Activated naive CD8-positive, alpha-beta T cell treated with anti-CD3 and anti-CD28 coated beads for 36 hours (primary cell): ENCODE measurements around the gene KDSR. TPM values are rescaled to one million over a fixed set of nuclear protein-coding genes. Genes with fewer than 3 reads are reported as not detected.

Source experiments
- DNase-seq: peaks from one replicate; pipeline ENCODE4 v3.0.0; 2021
- H3K27ac Mint-ChIP-seq: one replicate; pipeline ENCODE4 v1.8.0; 2022; ENCODE audit warnings: mild to moderate bottlenecking, moderate library complexity, mixed read lengths
- H3K27me3 Mint-ChIP-seq: one replicate; pipeline ENCODE4 v1.8.0; 2022; ENCODE audit warnings: mild to moderate bottlenecking, mixed read lengths
- H3K36me3 Mint-ChIP-seq: one replicate; pipeline ENCODE4 v1.8.0; 2021; ENCODE audit warnings: mild to moderate bottlenecking, mixed read lengths
- H3K4me1 Mint-ChIP-seq: one replicate; pipeline ENCODE4 v1.8.0; 2021; ENCODE audit warnings: mixed read lengths
- H3K4me3 Mint-ChIP-seq: one replicate; pipeline ENCODE4 v1.8.0; 2022; ENCODE audit warnings: mild to moderate bottlenecking, moderate library complexity, mixed read lengths
- H3K9me3 Mint-ChIP-seq: one replicate; pipeline ENCODE4 v1.8.0; 2022; ENCODE audit warnings: mixed read lengths
- total RNA-seq, 2 experiments: library from RNA; stranded (reverse); gene quantifications; one replicate each; pipeline ENCODE4 v1.2.3, GENCODE V29; 2021

The KDSR gene
- total RNA-seq, 2 experiments from 2014 or later, result 50.5 to 55.8 TPM

DNA sequence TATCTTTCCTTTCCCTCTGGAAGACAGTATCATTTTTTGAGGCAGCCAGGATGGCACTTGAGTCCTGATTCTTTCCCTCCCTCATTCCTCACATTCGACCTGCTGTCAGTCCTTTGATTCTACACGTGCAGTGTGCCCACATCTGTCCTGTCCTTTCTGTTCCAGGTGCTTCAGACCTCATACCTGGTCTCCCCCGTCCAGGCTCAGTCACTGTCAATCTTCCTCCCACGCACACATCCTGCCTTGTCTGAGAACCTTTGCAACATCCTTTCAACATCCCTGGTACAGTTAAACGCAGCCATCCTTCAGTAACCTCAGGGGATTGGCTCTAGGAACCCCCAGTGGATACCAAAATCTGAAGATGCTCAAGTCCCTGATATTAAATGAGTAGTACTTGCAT is 57.6 kb downstream of the KDSR start:
- DNase-seq, result peak; percentile 44
- H3K27ac Mint-ChIP-seq, result no peak overlapping the region

DNA sequence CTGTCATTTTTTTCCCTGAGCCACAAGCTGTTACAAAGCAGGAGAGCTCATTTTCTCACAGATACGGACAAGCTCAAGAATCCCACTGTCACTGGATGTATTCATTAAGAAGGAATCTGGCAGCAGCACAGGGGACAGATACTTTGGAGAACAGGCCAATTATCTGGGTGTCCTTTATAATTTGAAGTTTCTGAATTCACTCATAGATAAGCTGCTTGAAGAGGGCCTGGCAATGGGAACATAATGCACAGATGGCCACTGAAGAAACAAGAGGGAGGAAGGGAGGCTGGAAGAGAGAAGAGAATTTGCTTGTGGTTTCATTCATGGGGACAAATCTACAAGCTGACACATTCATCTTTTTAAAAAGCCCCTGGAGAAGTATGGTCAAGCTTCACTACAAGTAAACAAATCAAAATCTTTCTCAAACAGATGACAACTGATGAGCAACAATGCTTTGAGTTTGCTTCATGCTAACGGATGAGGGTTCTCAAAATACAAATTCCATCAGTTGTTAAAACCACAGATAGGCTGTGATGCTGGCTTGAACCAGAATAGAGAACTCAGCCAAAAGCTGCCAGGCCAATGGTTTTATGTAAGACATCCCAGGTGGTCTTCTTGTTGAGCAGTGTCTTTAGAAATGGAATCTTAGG is 59.3 kb downstream of the KDSR start:
- peaks cover 79% of the 10 kb centered on the region for H3K4me1 Mint-ChIP-seq
- H3K27me3 Mint-ChIP-seq, result no peaks in the 10 kb centered on the region
- no peaks in the 10 kb centered on the region for H3K9me3 Mint-ChIP-seq
- H3K36me3 Mint-ChIP-seq, result peaks cover 63% of the 10 kb centered on the region
- H3K27ac Mint-ChIP-seq, result no peak overlapping the region
- H3K4me3 Mint-ChIP-seq, result no peak overlapping the region
- no peak for DNase-seq

More for the DNA sequence above, 57.6 kb downstream of the KDSR start:
- Mint-ChIP-seq H3K9me3 (no peaks in the 10 kb centered on the region), H3K4me3 (no peak overlapping the region), H3K27me3 (no peaks in the 10 kb centered on the region), H3K4me1 (peaks cover 79% of the 10 kb centered on the region), H3K36me3 (peaks cover 68% of the 10 kb centered on the region)

DNA sequence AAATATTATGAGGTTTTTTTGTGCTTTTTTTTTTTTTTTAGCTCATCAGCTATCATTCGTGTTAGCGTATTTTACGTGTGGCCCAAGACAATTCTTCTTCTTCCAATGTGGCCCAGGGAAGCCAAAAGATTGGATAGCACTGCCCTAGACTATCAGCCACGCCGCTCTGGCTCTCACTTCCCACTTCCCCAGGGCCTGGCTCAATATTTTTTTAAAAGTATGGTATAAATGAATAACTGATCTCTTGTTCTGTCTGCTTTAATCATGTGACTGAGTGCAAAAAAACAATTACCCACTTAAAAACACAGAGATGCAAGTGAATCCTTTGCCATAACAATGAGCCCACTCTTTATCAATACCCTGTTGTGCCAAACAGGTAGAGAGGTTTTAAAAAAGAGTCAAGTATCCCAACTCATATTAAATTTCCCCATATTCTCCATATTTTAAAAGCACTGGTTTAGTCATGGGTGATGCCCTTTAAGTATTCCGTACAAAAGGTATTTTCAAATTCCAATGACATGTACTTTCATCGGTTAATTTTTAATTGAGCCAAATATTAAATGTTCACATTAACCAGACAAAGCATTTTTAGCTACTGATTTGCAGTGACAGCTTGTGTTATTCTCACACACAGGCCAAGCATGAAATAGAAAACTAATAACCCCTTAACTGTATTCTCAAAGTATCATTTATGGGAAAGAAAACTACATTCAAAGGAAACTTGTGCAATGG is 60.0 kb downstream of the KDSR start:
- Mint-ChIP-seq H3K4me1 (peaks cover 79% of the 10 kb centered on the region), H3K27me3 (no peaks in the 10 kb centered on the region), H3K27ac (no peak overlapping the region), H3K9me3 (no peaks in the 10 kb centered on the region), H3K36me3 (peaks cover 62% of the 10 kb centered on the region), H3K4me3 (no peak overlapping the region)
- DNase-seq, result no peak

DNA sequence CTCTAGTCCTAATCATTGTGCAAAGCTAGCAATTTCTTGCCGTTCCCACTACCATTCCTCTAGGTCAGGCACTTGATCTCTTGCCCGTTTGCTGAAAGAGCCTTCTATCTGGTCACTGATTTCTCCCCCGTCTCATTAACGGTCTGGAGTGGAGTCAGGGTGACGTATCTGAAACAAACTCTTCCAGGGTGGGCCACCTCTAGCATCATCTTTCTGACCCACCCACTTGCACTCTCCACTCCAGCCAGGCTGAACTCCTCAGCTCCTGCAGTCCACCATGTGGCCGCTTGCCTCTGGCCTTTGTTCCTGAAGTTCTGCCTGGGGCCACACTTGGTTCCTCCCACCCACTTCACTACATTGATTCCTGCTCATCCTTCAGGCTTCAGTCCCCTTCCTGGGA is 60.8 kb downstream of the KDSR start:
- H3K4me1 Mint-ChIP-seq, result peaks cover 79% of the 10 kb centered on the region
- H3K4me3 Mint-ChIP-seq, result no peak overlapping the region
- H3K9me3 Mint-ChIP-seq, result no peaks in the 10 kb centered on the region
- H3K36me3 Mint-ChIP-seq, result peaks cover 64% of the 10 kb centered on the region
- no peak for DNase-seq
- no peaks in the 10 kb centered on the region for H3K27me3 Mint-ChIP-seq
- H3K27ac Mint-ChIP-seq, result peak overlapping the region; percentile 5

DNA sequence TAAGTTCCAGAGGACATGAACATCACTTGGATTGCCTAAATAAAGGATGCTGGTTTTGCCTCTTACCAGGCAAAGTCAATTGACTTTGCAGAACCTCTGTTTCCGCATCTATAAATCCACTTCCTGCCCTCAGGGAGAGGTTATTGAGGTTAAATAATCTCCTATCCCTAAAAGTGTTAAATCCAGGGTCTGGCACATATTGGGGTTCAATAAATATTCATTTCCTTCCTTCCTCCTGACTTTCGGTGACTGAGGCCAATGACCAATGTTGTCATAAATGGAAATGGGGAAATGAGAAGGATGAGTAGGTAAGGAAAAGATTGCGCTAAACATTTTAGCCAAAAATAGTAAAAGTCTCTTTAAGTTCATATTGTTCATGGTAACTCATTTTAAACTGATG is 63.5 kb downstream of the KDSR start:
- H3K27me3 Mint-ChIP-seq, result no peaks in the 10 kb centered on the region
- no peak for DNase-seq
- H3K36me3 Mint-ChIP-seq, result peaks cover 71% of the 10 kb centered on the region
- H3K4me1 Mint-ChIP-seq, result peaks cover 85% of the 10 kb centered on the region
- H3K27ac Mint-ChIP-seq, result peak overlapping the region; percentile 79
- H3K9me3 Mint-ChIP-seq, result no peaks in the 10 kb centered on the region
- H3K4me3 Mint-ChIP-seq, result no peak overlapping the region

DNA sequence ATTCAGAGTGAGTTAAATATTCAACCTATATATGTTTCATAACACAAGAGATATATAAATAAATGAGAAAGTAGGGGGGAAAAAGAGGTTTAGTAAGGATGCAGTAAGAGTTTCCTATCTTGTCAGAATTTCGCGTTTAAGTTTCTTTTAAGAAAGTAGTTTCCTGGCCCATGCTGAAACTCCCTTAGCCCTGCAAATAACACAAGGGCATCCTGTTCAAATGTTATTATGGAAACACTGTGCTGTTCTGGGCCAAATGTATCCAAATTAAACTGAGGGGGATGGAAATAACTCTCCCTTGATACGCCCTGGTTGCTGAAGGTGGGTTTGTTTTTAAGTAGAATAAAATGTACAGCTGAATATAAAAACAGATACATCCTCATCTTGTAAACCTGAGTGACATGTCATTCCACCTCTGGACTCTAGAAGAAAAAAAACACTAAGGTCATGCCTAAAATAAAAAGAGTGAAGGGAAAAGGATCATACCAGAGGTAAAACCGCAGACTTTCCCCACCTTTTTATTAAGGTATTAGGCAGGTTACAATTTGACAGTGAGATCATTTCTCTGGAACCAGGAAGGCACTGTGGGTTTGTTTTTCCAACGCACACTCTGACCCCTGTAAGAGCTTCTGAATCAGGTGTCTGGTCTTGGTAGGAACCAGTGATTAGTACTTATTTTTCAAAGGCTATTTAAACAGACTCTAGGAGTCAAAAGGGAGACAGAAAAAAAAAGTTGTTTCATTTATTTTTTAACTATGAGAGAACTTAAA is 64.2 kb downstream of the KDSR start:
- H3K9me3 Mint-ChIP-seq, result no peaks in the 10 kb centered on the region
- DNase-seq, result no peak

DNA sequence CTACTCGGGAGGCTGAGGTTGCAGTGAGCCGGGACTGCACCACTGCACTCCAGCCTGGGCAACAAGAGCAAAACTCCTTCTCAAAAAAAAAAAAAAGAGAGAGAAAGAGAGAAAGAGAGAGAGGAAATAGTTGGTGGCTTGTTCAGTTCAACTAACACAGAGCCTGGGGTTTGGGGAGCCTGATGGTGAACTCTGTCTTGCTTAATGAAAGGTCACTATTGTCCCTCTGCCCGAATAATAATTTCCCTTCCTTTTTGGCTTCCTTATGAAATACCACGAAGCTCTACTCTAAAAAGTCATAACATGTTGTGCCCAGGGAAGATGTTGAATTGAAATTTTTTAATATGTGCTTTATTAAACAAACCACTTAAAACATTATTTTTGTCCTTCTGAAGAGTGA is 64.8 kb downstream of the KDSR start:
- H3K9me3 Mint-ChIP-seq, result no peaks in the 10 kb centered on the region
- peaks cover 76% of the 10 kb centered on the region for H3K36me3 Mint-ChIP-seq
- DNase-seq, result no peak
- peaks cover 82% of the 10 kb centered on the region for H3K4me1 Mint-ChIP-seq
- peak overlapping the region; percentile 96 for H3K27ac Mint-ChIP-seq
- H3K4me3 Mint-ChIP-seq, result peak overlapping the region; percentile 55
- H3K27me3 Mint-ChIP-seq, result no peaks in the 10 kb centered on the region

More for the DNA sequence above, 64.2 kb downstream of the KDSR start:
- H3K36me3 Mint-ChIP-seq, result peaks cover 74% of the 10 kb centered on the region
- peak overlapping the region; percentile 96 for H3K27ac Mint-ChIP-seq
- H3K27me3 Mint-ChIP-seq, result no peaks in the 10 kb centered on the region
- peaks cover 85% of the 10 kb centered on the region for H3K4me1 Mint-ChIP-seq
- H3K4me3 Mint-ChIP-seq, result peak overlapping the region; percentile 55

DNA sequence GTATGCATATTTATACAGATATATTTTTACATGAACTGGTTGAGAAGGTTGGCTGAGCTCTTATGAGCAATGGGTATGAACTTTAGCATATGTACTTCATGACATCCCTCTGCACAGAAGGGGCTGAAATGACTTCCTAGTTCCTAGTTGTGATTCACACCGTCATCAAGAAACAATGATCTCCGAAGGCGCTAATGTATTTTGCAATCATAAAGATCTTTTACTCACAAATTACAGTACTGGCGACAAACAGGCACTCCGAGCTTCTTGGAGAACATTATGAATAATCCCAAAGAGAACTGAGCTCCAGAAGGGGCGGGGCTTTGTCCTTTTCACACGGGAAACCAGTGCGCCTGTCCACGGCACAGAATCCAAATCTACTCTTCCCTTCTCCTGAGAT is 65.6 kb downstream of the KDSR start:
- no peak for DNase-seq
- peak overlapping the region; percentile 26 for H3K4me3 Mint-ChIP-seq
- H3K27me3 Mint-ChIP-seq, result no peaks in the 10 kb centered on the region
- H3K4me1 Mint-ChIP-seq, result peaks cover 79% of the 10 kb centered on the region
- H3K27ac Mint-ChIP-seq, result peak overlapping the region; percentile 96
- H3K9me3 Mint-ChIP-seq, result no peaks in the 10 kb centered on the region
- peaks cover 74% of the 10 kb centered on the region for H3K36me3 Mint-ChIP-seq

DNA sequence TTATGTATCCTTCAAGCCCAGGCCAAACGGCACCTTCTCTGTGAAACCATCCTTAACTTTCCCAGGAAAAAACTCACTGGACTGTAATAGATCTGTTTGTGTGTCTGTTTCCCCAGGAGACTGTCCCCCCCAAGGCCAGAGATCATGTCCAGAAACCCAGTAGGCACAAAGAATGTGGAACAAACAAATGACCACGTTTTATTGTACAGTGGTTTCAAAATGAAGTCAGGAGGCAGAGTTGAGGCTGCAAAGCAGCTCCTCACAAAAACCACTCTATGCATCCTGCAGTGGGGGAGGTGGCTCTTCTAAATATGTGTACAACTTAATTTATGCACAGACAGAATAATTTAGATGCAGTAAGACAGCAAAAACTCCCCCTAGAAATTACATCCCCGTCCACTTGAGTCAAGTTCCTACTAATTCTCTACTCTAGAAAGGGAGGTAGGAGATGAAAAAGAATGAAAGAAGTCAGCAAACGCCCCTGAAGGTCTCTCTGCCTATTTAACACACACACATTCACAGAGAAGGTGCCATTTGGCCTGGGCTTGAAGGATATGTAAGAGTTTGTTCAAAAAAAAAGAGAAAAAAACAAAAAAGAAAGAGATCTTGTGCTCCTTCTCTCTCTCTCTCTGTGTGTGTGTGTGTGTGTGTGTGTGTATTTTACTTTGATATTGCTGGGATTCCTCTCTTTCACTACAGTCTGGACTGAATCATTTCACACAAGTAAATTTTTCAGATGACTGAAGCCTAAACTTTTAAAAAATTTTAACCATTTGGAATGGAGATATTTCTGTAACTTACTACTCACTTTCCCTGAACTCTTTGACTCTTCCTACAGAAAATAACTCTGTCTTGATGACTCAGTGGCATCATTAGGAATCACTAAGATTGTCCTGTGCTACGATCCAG is 66.9 kb downstream of the KDSR start:
- peaks cover 75% of the 10 kb centered on the region for H3K36me3 Mint-ChIP-seq
- no peaks in the 10 kb centered on the region for H3K27me3 Mint-ChIP-seq
- peaks cover 78% of the 10 kb centered on the region for H3K4me1 Mint-ChIP-seq
- H3K27ac Mint-ChIP-seq, result peak overlapping the region; percentile 96
- DNase-seq, result peak; percentile 28
- peak overlapping the region; percentile 57 for H3K4me3 Mint-ChIP-seq
- no peaks in the 10 kb centered on the region for H3K9me3 Mint-ChIP-seq

DNA sequence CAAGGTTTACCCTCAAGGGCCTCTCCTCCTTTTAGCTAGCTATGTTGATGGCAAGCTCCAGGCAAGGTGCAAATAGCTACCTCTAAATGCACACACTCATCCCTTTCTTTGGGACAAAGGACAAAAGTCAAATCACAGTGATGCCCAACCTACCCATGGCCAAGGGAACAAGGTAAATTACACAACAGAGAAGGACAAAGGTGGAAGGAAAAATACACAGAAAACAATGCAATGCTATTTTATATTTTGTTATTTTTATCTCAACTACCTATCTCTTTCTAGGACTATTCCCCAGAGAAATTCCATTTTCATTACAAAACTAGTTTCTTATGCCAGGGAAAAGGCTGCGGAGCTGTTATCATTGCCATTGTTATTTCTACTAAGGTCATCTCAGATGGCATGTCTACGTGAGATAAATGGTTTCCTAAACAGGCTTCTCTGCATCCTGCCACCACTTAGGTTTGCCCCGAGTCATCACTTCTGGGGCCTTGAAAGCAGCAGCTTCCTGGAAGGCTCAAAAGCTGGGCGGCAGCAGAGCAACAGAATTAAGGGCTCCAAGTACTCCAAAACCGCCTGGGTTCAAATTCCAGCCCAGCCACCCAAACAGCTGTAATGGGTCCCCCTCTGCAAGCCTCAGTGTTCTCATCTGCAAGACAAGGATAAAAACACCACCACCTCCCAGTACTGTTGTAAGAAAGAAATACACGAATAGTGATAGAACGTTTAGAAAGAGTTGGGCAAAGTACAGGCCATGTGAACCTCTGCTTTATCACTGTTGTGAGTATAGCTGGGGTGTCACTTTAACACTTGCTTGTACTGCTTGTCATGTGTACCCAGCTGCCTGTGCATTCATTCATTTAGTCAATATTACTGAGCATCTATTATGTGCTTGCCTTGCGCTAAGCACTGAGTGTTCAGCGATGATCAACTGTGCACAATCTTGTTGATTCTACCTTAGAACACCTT is 68.3 kb downstream of the KDSR start:
- Mint-ChIP-seq H3K27me3 (no peaks in the 10 kb centered on the region), H3K4me1 (peaks cover 69% of the 10 kb centered on the region), H3K4me3 (peak overlapping the region; percentile 57), H3K27ac (peak overlapping the region; percentile 96), H3K9me3 (no peaks in the 10 kb centered on the region), H3K36me3 (peaks cover 73% of the 10 kb centered on the region)
- no peak for DNase-seq

DNA sequence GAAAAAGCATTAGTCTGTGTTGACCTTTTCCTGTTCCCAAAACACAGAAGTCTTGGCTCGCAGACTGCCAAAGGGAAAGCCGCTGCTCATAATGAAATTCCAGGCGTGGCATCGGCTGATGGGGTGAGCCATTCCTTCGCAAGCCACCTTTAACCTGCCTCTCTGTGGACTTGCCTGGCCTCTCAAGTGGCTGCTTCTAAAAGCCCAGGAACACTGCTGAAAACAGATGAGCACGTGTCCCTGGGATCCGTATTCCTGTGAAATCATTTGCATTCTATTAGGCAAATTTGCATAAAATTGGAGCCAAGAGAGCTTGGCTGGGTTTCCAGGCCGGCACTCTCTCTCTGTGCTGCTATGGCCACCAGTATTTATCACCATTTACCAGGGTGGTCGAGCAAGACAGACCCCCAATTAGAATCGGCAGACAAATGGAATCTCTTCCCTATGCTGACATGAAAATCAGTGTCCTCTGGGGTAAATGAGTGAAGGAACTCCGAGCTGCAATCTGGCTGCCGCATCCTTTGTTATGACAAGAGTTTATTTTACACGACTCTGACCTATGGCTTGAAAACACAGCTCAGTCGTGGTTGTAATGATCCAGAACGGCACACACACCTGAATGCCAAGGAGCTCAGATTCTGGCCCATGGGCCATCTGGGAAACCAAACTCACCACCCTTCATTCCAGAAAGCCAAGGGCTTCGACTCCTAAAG is 69.2 kb downstream of the KDSR start:
- no peak overlapping the region for H3K27ac Mint-ChIP-seq
- H3K4me1 Mint-ChIP-seq, result peaks cover 71% of the 10 kb centered on the region
- no peak overlapping the region for H3K4me3 Mint-ChIP-seq
- no peak for DNase-seq
- no peaks in the 10 kb centered on the region for H3K9me3 Mint-ChIP-seq
- H3K27me3 Mint-ChIP-seq, result no peaks in the 10 kb centered on the region
- H3K36me3 Mint-ChIP-seq, result peaks cover 81% of the 10 kb centered on the region

DNA sequence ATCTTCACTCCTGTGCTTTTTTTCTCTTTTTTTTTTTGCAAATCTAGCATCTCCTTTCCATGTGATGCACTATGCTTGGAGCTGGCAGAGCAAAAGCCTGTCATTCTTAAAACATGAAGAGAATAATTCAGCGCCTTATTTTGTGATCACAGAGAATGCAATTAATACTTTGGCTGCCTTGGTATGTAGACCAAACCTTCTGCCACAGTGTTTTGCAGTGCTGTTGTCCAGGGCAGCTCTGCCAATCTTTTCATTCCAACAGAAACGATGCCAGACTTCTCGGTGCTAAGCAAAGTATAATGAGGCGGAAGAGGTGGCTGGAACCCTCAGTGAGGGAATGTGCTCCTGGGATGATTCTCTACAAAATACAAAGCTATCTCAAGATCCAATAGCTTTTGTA is 73.1 kb downstream of the KDSR start:
- H3K36me3 Mint-ChIP-seq, result peaks cover 64% of the 10 kb centered on the region
- no peaks in the 10 kb centered on the region for H3K27me3 Mint-ChIP-seq
- H3K9me3 Mint-ChIP-seq, result no peaks in the 10 kb centered on the region
- H3K27ac Mint-ChIP-seq, result peak overlapping the region; percentile 63
- DNase-seq, result no peak
- no peak overlapping the region for H3K4me3 Mint-ChIP-seq
- peaks cover 64% of the 10 kb centered on the region for H3K4me1 Mint-ChIP-seq
